Suprapubic skin (tissue), 3 donors: Measurements from ENCODE around the gene DUSP16.

Experiments used
- POLR2AphosphoS5 ChIP-seq, 3 donors: sonication (generic); formaldehyde crosslinking; IDR thresholded peaks; one replicate each; pipeline ENCODE4 v1.6.1; 2017; ENCODE audit warnings: antibody characterized with exemption in 3 of 3
- TF ChIP-seq, protein P1 (sequence below), 2 donors: fragments of 200-600 bp in 1 of 2; fragments of 450-650 bp in 1 of 2; sonication (generic) in 1 of 2; IDR thresholded peaks; one replicate each; pipeline ENCODE4 v1.5.1; 2016 to 2019; ENCODE audit warnings: antibody characterized with exemption in 2 of 2, mild to moderate bottlenecking in 1 of 2, moderate library complexity in 1 of 2

DNA sequence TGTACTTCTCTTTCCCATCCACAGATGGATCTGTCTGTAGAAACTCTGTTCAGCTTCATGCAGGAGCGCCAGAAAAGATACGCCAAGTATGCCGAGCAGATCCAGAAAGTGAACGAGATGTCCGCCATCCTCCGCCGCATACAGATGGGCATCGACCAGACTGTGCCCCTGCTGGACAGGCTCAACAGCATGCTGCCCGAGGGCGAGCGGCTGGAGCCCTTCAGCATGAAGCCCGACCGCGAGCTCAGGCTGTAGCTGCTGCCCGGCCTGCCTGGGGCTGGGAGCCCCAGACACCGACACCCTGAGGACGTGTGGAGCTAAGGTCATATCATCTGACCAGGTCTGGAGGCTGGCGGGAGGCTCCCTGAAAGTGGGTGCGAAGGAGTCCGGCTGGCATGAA, 97.1 kb downstream of the DUSP16 start:
- TF ChIP-seq, protein P1, sequence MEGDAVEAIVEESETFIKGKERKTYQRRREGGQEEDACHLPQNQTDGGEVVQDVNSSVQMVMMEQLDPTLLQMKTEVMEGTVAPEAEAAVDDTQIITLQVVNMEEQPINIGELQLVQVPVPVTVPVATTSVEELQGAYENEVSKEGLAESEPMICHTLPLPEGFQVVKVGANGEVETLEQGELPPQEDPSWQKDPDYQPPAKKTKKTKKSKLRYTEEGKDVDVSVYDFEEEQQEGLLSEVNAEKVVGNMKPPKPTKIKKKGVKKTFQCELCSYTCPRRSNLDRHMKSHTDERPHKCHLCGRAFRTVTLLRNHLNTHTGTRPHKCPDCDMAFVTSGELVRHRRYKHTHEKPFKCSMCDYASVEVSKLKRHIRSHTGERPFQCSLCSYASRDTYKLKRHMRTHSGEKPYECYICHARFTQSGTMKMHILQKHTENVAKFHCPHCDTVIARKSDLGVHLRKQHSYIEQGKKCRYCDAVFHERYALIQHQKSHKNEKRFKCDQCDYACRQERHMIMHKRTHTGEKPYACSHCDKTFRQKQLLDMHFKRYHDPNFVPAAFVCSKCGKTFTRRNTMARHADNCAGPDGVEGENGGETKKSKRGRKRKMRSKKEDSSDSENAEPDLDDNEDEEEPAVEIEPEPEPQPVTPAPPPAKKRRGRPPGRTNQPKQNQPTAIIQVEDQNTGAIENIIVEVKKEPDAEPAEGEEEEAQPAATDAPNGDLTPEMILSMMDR (IDR thresholded peaks at IDR 0.05), result no peak
- no peak for TF ChIP-seq POLR2AphosphoS5 (IDR thresholded peaks at IDR 0.05)
